Central memory CD8-positive, alpha-beta T cell (primary cell): ENCODE measurements around the gene ARHGAP5.
"Not testable (repeated sequence)": the region's sequence is repeated elsewhere in the genome, so short reads cannot be mapped to it uniquely, and the experiment has no call there.

ENCODE experiments used
- ATAC-seq: fragments of 150-1000 bp; cut with Tn5 transposase; replicated peaks from 2 replicates; pipeline ENCODE4 v1.10.0; 2022; ENCODE audit warnings: mild to moderate bottlenecking, moderate FRiP score, moderate number of reproducible peaks; ENCODE audit not compliant: poor library complexity, severe bottlenecking; ENCODE audit errors: extremely low read depth
- DNase-seq, 2 donors: peaks; one replicate each; pipeline ENCODE4 v3.0.0; 2021; ENCODE audit warnings: low spot score in 2 of 2
- H3K27ac Mint-ChIP-seq: one replicate; pipeline ENCODE4 v1.8.0; 2022; ENCODE audit warnings: low read depth, mild to moderate bottlenecking, moderate library complexity, mixed read lengths
- H3K27me3 Mint-ChIP-seq: one replicate; pipeline ENCODE4 v1.8.0; 2022; ENCODE audit warnings: mixed read lengths
- H3K36me3 Mint-ChIP-seq: one replicate; pipeline ENCODE4 v1.8.0; 2022; ENCODE audit warnings: mild to moderate bottlenecking, moderate library complexity, mixed read lengths; ENCODE audit not compliant: insufficient read depth
- H3K4me1 Mint-ChIP-seq: one replicate; pipeline ENCODE4 v1.8.0; 2022; ENCODE audit warnings: mixed read lengths
- H3K4me3 Mint-ChIP-seq: one replicate; pipeline ENCODE4 v1.8.0; 2022; ENCODE audit warnings: mild to moderate bottlenecking, moderate library complexity, mixed read lengths
- H3K9me3 Mint-ChIP-seq: one replicate; pipeline ENCODE4 v1.8.0; 2022; ENCODE audit warnings: mixed read lengths

Gene ARHGAP5

GRCh38 chr14:32102968-32103367, 25.9 kb downstream of the ARHGAP5 start:
- peaks cover 19% of the 10 kb centered on the region for H3K4me1 Mint-ChIP-seq
- ATAC-seq (no peak), DNase-seq (no peak)
- H3K9me3 Mint-ChIP-seq, result no peaks in the 10 kb centered on the region
- H3K4me3 Mint-ChIP-seq, result no peak overlapping the region
- H3K27me3 Mint-ChIP-seq, result no peaks in the 10 kb centered on the region
- peaks cover 6% of the 10 kb centered on the region for H3K36me3 Mint-ChIP-seq
- no peak overlapping the region for H3K27ac Mint-ChIP-seq

GRCh38 chr14:32104308-32104707, 27.2 kb downstream of the ARHGAP5 start:
- no peak overlapping the region for H3K27ac Mint-ChIP-seq
- no peak for ATAC-seq
- DNase-seq, result no peak
- H3K4me1 Mint-ChIP-seq, result peaks cover 19% of the 10 kb centered on the region
- H3K27me3 Mint-ChIP-seq, result no peaks in the 10 kb centered on the region
- H3K9me3 Mint-ChIP-seq, result no peaks in the 10 kb centered on the region
- H3K36me3 Mint-ChIP-seq, result peaks cover 5% of the 10 kb centered on the region
- no peak overlapping the region for H3K4me3 Mint-ChIP-seq

- no peak overlapping the region for H3K4me3 Mint-ChIP-seq
- no peak overlapping the region for H3K27ac Mint-ChIP-seq
- no peaks in the 10 kb centered on the region for H3K9me3 Mint-ChIP-seq
- H3K36me3 Mint-ChIP-seq, result peaks cover 5% of the 10 kb centered on the region
- no peaks in the 10 kb centered on the region for H3K27me3 Mint-ChIP-seq
- DNase-seq (no peak), ATAC-seq (no peak)
- H3K4me1 Mint-ChIP-seq, result peaks cover 20% of the 10 kb centered on the region
Measured at GRCh38 chr14:32104803-32105202, 27.7 kb downstream of the ARHGAP5 start.

- Mint-ChIP-seq H3K27me3 (no peaks in the 10 kb centered on the region), H3K36me3 (peaks cover 4% of the 10 kb centered on the region), H3K9me3 (no peaks in the 10 kb centered on the region), H3K4me1 (peaks cover 4% of the 10 kb centered on the region), H3K27ac (no peak overlapping the region), H3K4me3 (no peak overlapping the region)
- DNase-seq (no peak), ATAC-seq (no peak)
Measured at GRCh38 chr14:32109676-32110547, 32.8 kb downstream of the ARHGAP5 start.

GRCh38 chr14:32110548-32110896, 33.4 kb downstream of the ARHGAP5 start:
- Mint-ChIP-seq H3K9me3 (no peaks in the 10 kb centered on the region), H3K27ac (no peak overlapping the region), H3K4me3 (no peak overlapping the region), H3K36me3 (peaks cover 4% of the 10 kb centered on the region), H3K27me3 (no peaks in the 10 kb centered on the region), H3K4me1 (peaks cover 4% of the 10 kb centered on the region)
- ATAC-seq (no peak), DNase-seq (no peak)

- H3K27ac Mint-ChIP-seq, result no peak overlapping the region
- no peak for DNase-seq
- no peak overlapping the region for H3K4me3 Mint-ChIP-seq
- ATAC-seq, result no peak
- peaks cover 4% of the 10 kb centered on the region for H3K36me3 Mint-ChIP-seq
- peaks cover 3% of the 10 kb centered on the region for H3K9me3 Mint-ChIP-seq
- no peaks in the 10 kb centered on the region for H3K27me3 Mint-ChIP-seq
- peaks cover 19% of the 10 kb centered on the region for H3K4me1 Mint-ChIP-seq
Measured at GRCh38 chr14:32121536-32121935, 44.4 kb downstream of the ARHGAP5 start.

GRCh38 chr14:32121948-32122347, 44.8 kb downstream of the ARHGAP5 start:
- no peak for DNase-seq
- ATAC-seq, result no peak
- Mint-ChIP-seq H3K36me3 (peaks cover 4% of the 10 kb centered on the region), H3K4me1 (peaks cover 23% of the 10 kb centered on the region), H3K27ac (no peak overlapping the region), H3K4me3 (no peak overlapping the region), H3K27me3 (no peaks in the 10 kb centered on the region), H3K9me3 (peaks cover 5% of the 10 kb centered on the region)

- H3K9me3 Mint-ChIP-seq, H3K27me3 Mint-ChIP-seq, H3K36me3 Mint-ChIP-seq, DNase-seq, ATAC-seq, H3K27ac Mint-ChIP-seq, H3K4me3 Mint-ChIP-seq: not testable (repeated sequence)
- peaks cover 23% of the 10 kb centered on the region for H3K4me1 Mint-ChIP-seq
Measured at GRCh38 chr14:32126899-32127730, 50.0 kb downstream of the ARHGAP5 start.

GRCh38 chr14:32127731-32128654, 50.9 kb downstream of the ARHGAP5 start:
- not testable (repeated sequence) for H3K27me3 Mint-ChIP-seq, ATAC-seq, H3K4me3 Mint-ChIP-seq, H3K27ac Mint-ChIP-seq, H3K36me3 Mint-ChIP-seq, DNase-seq, H3K9me3 Mint-ChIP-seq
- peaks cover 23% of the 10 kb centered on the region for H3K4me1 Mint-ChIP-seq

GRCh38 chr14:32128703-32129102, 51.6 kb downstream of the ARHGAP5 start:
- H3K27me3 Mint-ChIP-seq, result no peaks in the 10 kb centered on the region
- DNase-seq (no peak), ATAC-seq (no peak)
- no peak overlapping the region for H3K4me3 Mint-ChIP-seq
- H3K36me3 Mint-ChIP-seq, result peaks cover 6% of the 10 kb centered on the region
- H3K27ac Mint-ChIP-seq, result no peak overlapping the region
- peaks cover 23% of the 10 kb centered on the region for H3K4me1 Mint-ChIP-seq
- peaks cover 5% of the 10 kb centered on the region for H3K9me3 Mint-ChIP-seq

- Mint-ChIP-seq H3K27ac (no peak overlapping the region), H3K4me1 (peaks cover 23% of the 10 kb centered on the region), H3K36me3 (peaks cover 6% of the 10 kb centered on the region), H3K9me3 (peaks cover 5% of the 10 kb centered on the region), H3K4me3 (no peak overlapping the region), H3K27me3 (no peaks in the 10 kb centered on the region)
- DNase-seq (no peak), ATAC-seq (no peak)
Measured at GRCh38 chr14:32129124-32129523, 52.0 kb downstream of the ARHGAP5 start.

- not testable (repeated sequence) for ATAC-seq, H3K4me3 Mint-ChIP-seq, H3K9me3 Mint-ChIP-seq, H3K36me3 Mint-ChIP-seq, H3K4me1 Mint-ChIP-seq, H3K27me3 Mint-ChIP-seq, DNase-seq, H3K27ac Mint-ChIP-seq
Measured at GRCh38 chr14:32131689-32132088, 54.6 kb downstream of the ARHGAP5 start.
